T-helper 2 cell (primary cell): ENCODE data around the gene RPS5.
A peak's percentile ranks its signal among the peaks of the same experiment; 100 is the strongest.
"Not testable (repeated sequence)": the region's sequence is repeated elsewhere in the genome, so short reads cannot be mapped to it uniquely, and the experiment has no call there.

Experiments used
- DNase-seq, 5 experiments: peaks; one replicate each; pipeline versions ENCODE4 v3.0.0 to v3.0.0-alpha.2; 2012 to 2022

The RPS5 gene

DNA sequence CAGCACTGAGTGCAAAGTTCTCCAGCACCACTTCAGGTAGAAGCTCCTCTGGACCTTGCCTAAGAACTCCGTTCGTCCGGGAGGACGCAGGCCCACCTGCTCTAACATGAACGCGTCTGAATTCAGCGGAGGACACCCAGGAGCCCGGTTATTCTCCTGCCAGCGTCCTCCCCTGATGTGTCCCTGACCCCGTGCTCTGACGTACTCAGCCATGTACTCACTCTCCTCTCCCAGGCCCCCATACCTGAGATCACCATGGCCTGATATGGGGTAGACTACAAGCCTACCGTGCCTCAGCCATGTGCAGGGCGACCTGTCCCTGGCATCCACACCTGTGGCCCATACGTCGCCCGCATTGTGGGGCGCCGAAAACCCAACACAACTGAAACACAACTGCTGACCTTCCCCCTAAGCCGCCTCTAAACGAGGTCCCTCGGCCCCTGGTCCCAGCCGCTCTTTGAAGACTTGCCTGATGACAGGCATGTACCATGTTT is 20.6 kb downstream of the RPS5 start:
- DNase-seq: no peak

DNA sequence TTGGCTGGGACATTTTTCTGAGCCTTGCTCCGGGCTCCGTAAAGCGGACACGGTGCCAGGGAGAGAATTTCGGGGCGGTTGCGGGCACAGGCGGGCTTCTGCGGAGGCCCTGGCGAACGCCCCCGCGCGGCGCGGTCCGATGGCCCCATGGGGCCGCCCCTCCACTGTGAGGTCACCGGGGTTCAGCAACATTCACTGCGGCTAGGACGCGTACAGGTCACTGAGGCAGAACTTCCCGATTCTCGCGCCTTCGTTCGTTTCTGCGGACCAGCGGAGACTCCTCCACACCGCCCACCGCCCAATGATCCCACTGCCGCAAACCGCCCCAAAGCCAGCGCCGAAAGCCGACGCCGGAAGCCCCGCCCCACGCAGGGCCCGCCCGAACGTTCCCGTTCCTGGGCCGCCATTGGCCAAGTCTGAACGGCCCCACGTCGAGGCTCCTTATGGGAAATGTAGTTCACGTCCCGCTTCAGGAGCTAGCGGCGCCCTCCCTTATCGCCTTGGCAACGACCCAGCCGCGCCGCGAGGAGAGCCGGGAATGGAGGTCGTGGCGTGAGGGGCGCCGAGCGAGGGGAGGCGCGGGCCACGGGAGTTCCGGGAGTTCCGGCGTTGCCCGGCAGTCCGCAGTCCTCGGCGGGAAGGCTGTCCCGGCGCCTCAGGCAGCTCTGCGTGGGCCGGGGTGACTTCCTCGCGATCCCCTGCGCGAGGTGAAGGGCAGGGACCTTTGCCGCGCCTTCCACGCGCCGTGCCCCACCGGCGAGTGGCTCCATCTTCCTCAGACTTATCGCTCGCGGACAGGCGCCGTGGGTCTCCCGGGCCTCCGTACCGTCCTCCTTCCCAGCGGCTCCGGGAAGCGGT is 21.3 kb downstream of the RPS5 start, which contains the start of gene ZNF584:
Gene ZNF584, plus strand, starts transcription at position 498 of the 858 bp plus-strand sequence. CDS start 499 bp downstream, outside the sequence.
- DNase-seq: peak; percentile 87 to 95 (median 90)

DNA sequence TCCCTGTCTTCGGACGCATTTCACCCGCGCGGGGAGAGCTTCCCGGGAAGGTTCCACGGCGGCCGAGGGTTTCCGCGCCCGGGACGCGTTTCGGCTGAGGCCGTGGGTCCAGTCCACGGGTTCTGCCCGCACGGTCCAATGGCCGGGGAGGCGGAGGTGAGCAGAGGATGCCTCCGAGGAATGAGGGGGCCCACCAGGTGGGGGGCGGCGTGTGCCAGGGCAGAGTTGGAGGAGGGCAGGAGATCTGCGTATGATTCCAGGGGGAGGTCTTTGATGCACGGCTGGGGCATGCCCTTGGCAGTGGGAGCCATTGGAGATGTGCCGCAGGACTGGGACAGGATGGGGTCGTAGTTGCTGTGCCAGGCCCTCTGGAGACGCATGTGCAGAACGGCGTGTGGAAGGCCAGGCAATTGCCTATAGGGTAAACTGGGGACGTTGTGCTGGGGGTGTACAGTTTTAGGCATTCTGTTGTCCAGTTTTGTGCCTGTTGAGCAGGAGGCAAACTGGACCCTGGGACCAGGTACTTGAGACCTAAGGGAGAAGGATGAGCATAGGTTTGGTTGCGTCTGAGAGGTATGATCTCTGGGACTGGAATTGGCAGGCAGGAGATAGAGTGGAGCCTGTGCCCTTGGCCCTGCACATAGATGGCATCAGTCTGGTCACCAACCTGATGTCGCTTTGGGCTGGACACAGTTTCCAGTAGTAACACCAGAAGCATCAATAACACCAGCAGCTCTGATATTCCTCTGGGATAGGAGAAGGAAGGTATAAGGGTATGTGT is 22.1 kb downstream of the RPS5 start:
- peak in 1 of 5 experiments; percentile 27 for DNase-seq

DNA sequence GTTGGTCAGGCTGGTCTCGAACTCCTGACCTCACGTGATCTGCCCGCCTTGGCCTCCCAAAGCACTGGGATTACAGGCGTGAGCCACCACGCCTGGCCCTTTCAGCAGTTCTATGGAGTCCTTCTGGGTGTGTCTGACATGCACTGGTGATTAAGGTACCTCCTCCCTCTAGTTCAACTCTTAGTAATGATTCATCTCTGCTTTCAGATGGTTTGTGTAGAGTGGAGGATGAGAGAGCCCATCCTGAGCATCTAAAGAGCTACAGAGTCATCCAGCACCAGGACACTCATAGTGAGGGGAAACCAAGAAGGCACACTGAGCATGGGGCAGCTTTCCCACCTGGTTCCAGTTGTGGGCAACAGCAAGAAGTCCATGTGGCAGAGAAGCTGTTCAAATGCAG is 29.5 kb downstream of the RPS5 start:
- no peak for DNase-seq

DNA sequence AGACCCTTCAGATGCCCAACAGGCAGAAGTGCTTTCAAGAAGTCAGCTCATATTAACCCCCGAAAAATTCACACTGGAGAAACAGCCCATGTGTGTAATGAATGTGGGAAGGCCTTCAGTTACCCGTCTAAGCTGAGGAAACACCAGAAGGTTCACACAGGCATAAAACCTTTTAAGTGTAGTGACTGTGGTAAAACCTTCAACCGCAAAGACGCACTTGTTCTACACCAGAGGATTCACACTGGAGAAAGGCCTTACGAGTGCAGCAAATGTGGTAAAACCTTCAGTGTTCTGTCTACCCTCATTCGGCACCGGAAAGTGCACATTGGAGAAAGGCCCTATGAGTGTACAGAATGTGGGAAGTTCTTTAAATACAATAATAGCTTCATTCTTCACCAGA is 30.0 kb downstream of the RPS5 start:
- no peak for DNase-seq

- no peak for DNase-seq
Observed at GRCh38 chr19:58428617-58429016, 41.5 kb downstream of the RPS5 start.

DNA sequence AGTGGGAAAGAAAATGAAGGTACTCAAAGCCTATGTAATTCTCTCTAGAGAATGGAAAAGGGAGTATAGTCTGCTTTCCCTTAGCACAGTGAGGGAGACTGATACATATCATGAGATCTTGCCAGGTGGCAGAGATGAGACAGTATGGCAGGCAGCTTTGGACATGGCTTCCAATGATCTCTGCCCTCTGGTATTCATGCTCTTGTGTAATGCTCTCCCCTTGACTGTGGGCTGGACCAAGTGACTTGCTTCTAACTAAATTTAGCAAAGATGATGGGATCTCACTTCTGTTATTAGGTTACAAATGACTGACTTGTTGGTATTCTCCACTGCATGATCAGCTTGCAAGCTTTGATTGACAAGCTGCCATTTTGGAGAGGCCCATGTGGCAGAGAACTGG is 42.7 kb downstream of the RPS5 start:
- DNase-seq: no peak

DNA sequence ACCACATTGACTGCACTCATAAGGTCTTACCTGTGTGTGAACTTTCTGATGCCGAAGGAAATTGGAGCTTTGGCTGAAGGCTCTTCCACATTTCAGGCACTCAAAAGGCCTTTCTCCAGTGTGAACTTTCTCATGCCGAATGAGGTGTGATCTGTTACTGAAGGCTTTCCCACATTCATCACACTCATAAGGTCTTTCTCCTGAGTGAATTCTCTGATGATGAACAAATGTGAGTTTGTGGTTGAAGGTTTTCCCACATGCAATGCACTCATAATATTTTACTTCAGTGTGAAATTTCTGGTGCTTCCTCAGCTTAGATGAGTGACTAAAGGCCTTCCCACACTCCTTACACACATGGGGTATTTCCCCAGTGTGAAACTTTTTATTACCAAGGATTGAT is 47.1 kb downstream of the RPS5 start:
- DNase-seq: no peak

- peak; percentile 72 to 100 (median 93) for DNase-seq
Observed at GRCh38 chr19:58439576-58440554, 52.8 kb downstream of the RPS5 start, which contains the start of gene ZNF132. Gene ZNF132, minus strand, starts transcription at chr19:58440153. Its CDS starts 332 bp downstream, at chr19:58439821.

DNA sequence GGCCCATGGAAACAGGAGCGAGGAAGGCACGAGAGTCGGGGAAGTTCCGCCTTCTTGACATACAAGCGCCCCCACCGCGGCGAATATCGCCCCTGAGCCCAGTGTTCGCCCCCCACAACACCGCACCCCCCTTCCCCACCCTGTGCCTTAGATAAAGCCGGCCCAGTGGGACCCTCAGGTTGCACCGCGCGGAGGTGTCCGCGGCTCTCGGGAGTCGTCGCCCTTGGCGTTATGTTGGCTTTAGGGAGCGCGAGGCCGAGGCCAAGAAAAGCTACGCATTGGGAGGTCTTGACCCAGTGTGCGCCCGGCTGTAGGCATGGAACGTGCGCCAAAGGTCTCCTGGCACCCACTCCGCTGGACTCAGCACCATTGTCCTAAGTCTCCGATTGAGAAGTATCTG is 53.5 kb downstream of the RPS5 start:
- no peak for DNase-seq

DNA sequence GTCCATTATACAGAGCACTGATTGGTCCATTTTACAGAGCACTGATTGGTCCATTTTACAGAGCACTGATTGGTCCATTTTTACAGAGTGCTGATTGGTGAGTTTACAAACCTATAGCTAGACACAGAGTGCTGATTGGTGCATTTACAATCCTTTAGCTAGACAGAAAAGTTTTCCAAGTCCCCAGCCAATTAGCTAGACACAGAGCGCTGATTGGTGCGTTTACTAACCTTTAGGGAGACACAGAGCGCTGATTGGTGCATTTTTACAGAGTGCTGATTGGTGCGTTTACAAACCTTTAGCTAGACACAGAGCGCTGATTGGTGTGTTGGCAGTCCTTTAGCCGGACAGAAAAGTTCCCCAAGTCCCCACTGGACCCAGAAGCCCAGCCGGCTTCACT is 55.9 kb downstream of the RPS5 start:
- not testable (repeated sequence) for DNase-seq
